HG02798 (cell line): ENCODE data around the gene HOXB1.

Source experiments
- ATAC-seq: cut with Tn5 transposase; IDR thresholded peaks from one replicate; pipeline ENCODE4 v1.9.1; 2021; ENCODE audit warnings: mild to moderate bottlenecking; ENCODE audit not compliant: unreplicated experiment, poor library complexity

HOXB1 gene

GRCh38 chr17:48568499-48569239, 37.9 kb upstream of the HOXB1 start:
- no peak for ATAC-seq

GRCh38 chr17:48567646-48568354, 37.0 kb upstream of the HOXB1 start:
- ATAC-seq: no peak

GRCh38 chr17:48567209-48567608, 36.4 kb upstream of the HOXB1 start:
- ATAC-seq: no peak

- ATAC-seq: no peak
Measured at GRCh38 chr17:48566717-48567116, 35.9 kb upstream of the HOXB1 start.

GRCh38 chr17:48565925-48566710, 35.3 kb upstream of the HOXB1 start:
- no peak for ATAC-seq

GRCh38 chr17:48565022-48565554, 34.3 kb upstream of the HOXB1 start:
- no peak for ATAC-seq

- no peak for ATAC-seq
Measured at GRCh38 chr17:48564188-48565021, 33.6 kb upstream of the HOXB1 start.

GRCh38 chr17:48563867-48564187, 33.0 kb upstream of the HOXB1 start:
- ATAC-seq: no peak

GRCh38 chr17:48563385-48563838, 32.6 kb upstream of the HOXB1 start:
- ATAC-seq: no peak

GRCh38 chr17:48562934-48563333, 32.1 kb upstream of the HOXB1 start:
- ATAC-seq: no peak

GRCh38 chr17:48561884-48562810, 31.3 kb upstream of the HOXB1 start:
- peak; percentile 38 for ATAC-seq

- ATAC-seq: no peak
Measured at GRCh38 chr17:48559840-48560817, 29.3 kb upstream of the HOXB1 start.

- ATAC-seq: no peak
Measured at GRCh38 chr17:48559122-48559839, 28.5 kb upstream of the HOXB1 start.

GRCh38 chr17:48558831-48559121, 28.0 kb upstream of the HOXB1 start:
- ATAC-seq: no peak

- no peak for ATAC-seq
Measured at GRCh38 chr17:48558057-48558830, 27.4 kb upstream of the HOXB1 start.

- no peak for ATAC-seq
Measured at GRCh38 chr17:48556576-48557401, 26.0 kb upstream of the HOXB1 start.
